ENCODE measurements around the gene RALBP1. TPM values are rescaled to one million over a fixed set of nuclear protein-coding genes. Genes with fewer than 3 reads are reported as not detected.

The RALBP1 gene
- total and polyA plus RNA-seq, 2 of the 8 experiments (the other 6 are each of a cell fraction or from before 2014, with no cell fraction given) = 40.3 to 67.8 TPM

DNA sequence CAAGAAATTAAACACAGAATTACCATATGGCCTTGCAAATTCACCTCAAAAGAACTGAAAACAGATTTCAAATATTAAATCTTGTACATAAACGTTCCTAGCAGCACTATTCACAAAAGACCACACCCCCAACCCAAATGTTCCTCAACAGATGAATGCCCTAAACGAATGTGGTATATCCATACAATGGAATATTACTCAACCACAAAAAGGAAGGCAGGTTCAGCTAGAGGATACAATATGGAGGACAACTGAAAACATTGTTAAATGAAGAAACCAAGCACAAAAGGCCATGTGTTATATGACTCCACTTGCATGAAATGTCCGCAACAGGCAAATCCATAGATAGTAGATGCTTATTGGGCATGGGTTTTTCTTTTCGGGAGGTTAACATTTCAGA lies 77.3 kb downstream of the RALBP1 start:
- Histone ChIP-seq H3K14ac (ENCODE audit: insufficient read length) (no peak overlapping the region), H2BK20ac (ENCODE audit: low read length) (no peak overlapping the region), H4K5ac (ENCODE audit: insufficient read length, low read depth, low read length) (no peak overlapping the region), H3K36me3 (ENCODE audit: control insufficient read depth in 2 of 4, insufficient read depth in 4 of 4, low read length in 3 of 4) (peaks cover 14 to 73% (median 58%) of the 10 kb centered on the region in 4 experiments), H2BK5ac (ENCODE audit: low read depth, low read length) (no peak overlapping the region), H3K4ac (replicated peaks; ENCODE audit: insufficient read length, low read depth, low read length) (no peak overlapping the region), H3K4me3 (ENCODE audit: extremely low read depth in 1 of 4, insufficient read depth in 2 of 4, low read depth in 3 of 4, low read length in 4 of 4) (no peak overlapping the region), H3K9me3 (ENCODE audit: insufficient read depth in 2 of 2, low read depth in 1 of 2, low read length in 1 of 2) (peaks cover 5 to 8% of the 10 kb centered on the region in 2 experiments; a peak in 3 of 4 replicates), H3K23me2 (ENCODE audit: low read depth, low read length) (no peaks in the 10 kb centered on the region), H4K91ac (replicated peaks; ENCODE audit: insufficient read length, low read length) (no peak overlapping the region), H3K4me2 (ENCODE audit: insufficient read depth in 1 of 2, low read depth in 2 of 2, low read length in 2 of 2) (no peak overlapping the region), H3K18ac (ENCODE audit: extremely low read depth, low read length) (no peak overlapping the region), H3K9ac (replicated peaks in 1 of 4; ENCODE audit: extremely low read depth in 1 of 4, low read depth in 3 of 4, low read length in 3 of 4) (no peak overlapping the region), H3K27me3 (replicated peaks in 1 of 4; ENCODE audit: control insufficient read depth in 3 of 4, extremely low read depth in 1 of 4, insufficient read depth in 3 of 4, low read length in 3 of 4) (no peaks in the 10 kb centered on the region; a peak in 1 of 7 replicates), H3K23ac (ENCODE audit: insufficient read length) (no peak overlapping the region), H2BK12ac (ENCODE audit: low read depth, low read length) (no peak overlapping the region), H2AFZ (ENCODE audit: low read length) (no peak overlapping the region), H2BK120ac (replicated peaks; ENCODE audit: low read depth, low read length) (no peak overlapping the region), H2AK5ac (ENCODE audit: low read depth, low read length) (no peak overlapping the region), H3K27ac (ENCODE audit: low read depth, low read length) (no peak overlapping the region), H4K8ac (ENCODE audit: extremely low read depth, insufficient read depth, low read length) (no peak overlapping the region), H3K56ac (replicated peaks; ENCODE audit: insufficient read length, low read depth, low read length) (no peak overlapping the region), H3K79me2 (ENCODE audit: control insufficient read depth in 1 of 2, insufficient read depth in 2 of 2, low read length in 2 of 2) (no peaks in the 10 kb centered on the region), H2BK15ac (ENCODE audit: low read length) (no peak overlapping the region), H3K79me1 (ENCODE audit: low read depth, low read length) (no peaks in the 10 kb centered on the region), H4K20me1 (replicated peaks in 1 of 2; ENCODE audit: control insufficient read depth in 1 of 2, insufficient read depth in 2 of 2, low read length in 2 of 2) (peaks cover 3% of the 10 kb centered on the region in 2 experiments), H3K4me1 (replicated peaks in 1 of 4; ENCODE audit: control insufficient read depth in 3 of 4, insufficient read depth in 4 of 4, low read length in 3 of 4) (peaks cover 0 to 8% (median 0%) of the 10 kb centered on the region in 4 experiments; a peak in 1 of 7 replicates)
- FAIRE-seq = no peak
- TF ChIP-seq KDM1A (IDR thresholded peaks at IDR 0.05; ENCODE audit: borderline replicate concordance, low read length) (peak; percentile 87), TBP (IDR thresholded peaks at IDR 0.05; ENCODE audit: low read depth, low read length) (no peak), EZH2 (IDR thresholded peaks at IDR 0.05; ENCODE audit: low read depth, low read length, severe bottlenecking) (no peak), SRF (IDR thresholded peaks at IDR 0.05; ENCODE audit: low read depth, low read length) (no peak)
- ChIA-PET CTCF (ENCODE audit: partially characterized antibody) (no interaction called here), POLR2A (ENCODE audit: partially characterized antibody) (no interaction called here)
- DNase-seq (ENCODE audit: low read depth in 1 of 2, low spot score in 2 of 2) = no peak
- 93% methylated on average over 4 of the region's 4 CpGs; no CpG with 5 or more reads in 1 of the 2 experiments for WGBS, 2 experiments (ENCODE audit: extremely low coverage in 1 of 2, insufficient coverage in 1 of 2, insufficient read length in 1 of 2, insufficient replicate concordance in 2 of 2, low coverage in 1 of 2, low lambda C conversion rate in 2 of 2, missing lambda C conversion rate in 1 of 2)

Measured in H1 (cell line).